NCI-H2227 (cell line): ENCODE measurements around the gene DEPDC5.

ENCODE experiments used
- DNase-seq: peaks from one replicate; lab custom pipeline; 2025; ENCODE audit not compliant: unreplicated experiment; lab: John Stamatoyannopoulos, UW

DEPDC5 gene

GRCh38 chr22:31846161-31847115, 92.6 kb downstream of the DEPDC5 start:
- DNase-seq = peak; percentile 4

- no peak for DNase-seq
Observed at GRCh38 chr22:31848411-31848810, 94.6 kb downstream of the DEPDC5 start.

GRCh38 chr22:31850135-31850534, 96.3 kb downstream of the DEPDC5 start:
- DNase-seq = no peak

GRCh38 chr22:31852691-31853421, 99.0 kb downstream of the DEPDC5 start:
- no peak for DNase-seq

- no peak for DNase-seq
Observed at GRCh38 chr22:31853736-31854495, 100.1 kb downstream of the DEPDC5 start.

- DNase-seq = peak; percentile 89
Observed at GRCh38 chr22:31857247-31857646, 103.4 kb downstream of the DEPDC5 start.

GRCh38 chr22:31861226-31861840, 107.5 kb downstream of the DEPDC5 start:
- DNase-seq = no peak

- DNase-seq = peak; percentile 35
Observed at GRCh38 chr22:31866918-31867317, 113.1 kb downstream of the DEPDC5 start.

GRCh38 chr22:31867386-31868153, 113.8 kb downstream of the DEPDC5 start:
- DNase-seq = no peak

GRCh38 chr22:31869739-31870138, 115.9 kb downstream of the DEPDC5 start:
- no peak for DNase-seq

GRCh38 chr22:31870890-31871289, 117.1 kb downstream of the DEPDC5 start:
- no peak for DNase-seq

GRCh38 chr22:31871480-31871879, 117.7 kb downstream of the DEPDC5 start:
- no peak for DNase-seq

- no peak for DNase-seq
Observed at GRCh38 chr22:31872209-31872608, 118.4 kb downstream of the DEPDC5 start.

- no peak for DNase-seq
Observed at GRCh38 chr22:31874821-31875220, 121.0 kb downstream of the DEPDC5 start.

GRCh38 chr22:31876156-31876920, 122.5 kb downstream of the DEPDC5 start:
- DNase-seq = no peak

- no peak for DNase-seq
Observed at GRCh38 chr22:31879585-31879984, 125.8 kb downstream of the DEPDC5 start.

- DNase-seq = no peak
Observed at GRCh38 chr22:31881200-31881599, 127.4 kb downstream of the DEPDC5 start.

- DNase-seq = no peak
Observed at GRCh38 chr22:31881865-31882264, 128.0 kb downstream of the DEPDC5 start.

GRCh38 chr22:31882971-31883370, 129.2 kb downstream of the DEPDC5 start:
- no peak for DNase-seq
